ENCODE data around the gene ADK.
"Not testable (repeated sequence)": the region's sequence is repeated elsewhere in the genome, so short reads cannot be mapped to it uniquely, and the experiment has no call there.

GRCh38 chr10:74580438-74580837 is 429.4 kb downstream of the ADK start:
- not testable (repeated sequence) for TF ChIP-seq EZH2 (IDR thresholded peaks at IDR 0.05; ENCODE audit: insufficient read depth, low read length); CTCF (IDR thresholded peaks at IDR 0.05; ENCODE audit: insufficient read depth, low read depth, low read length)
